ENCODE data around the gene GRID1. TPM values are rescaled to one million over a fixed set of nuclear protein-coding genes. Genes with fewer than 3 reads are reported as not detected.
A peak's percentile ranks its signal among the peaks of the same experiment; 100 is the strongest.

Gene GRID1
- total RNA-seq, 3 donors from 2014 or later: 0.61 to 1.9 (median 0.87) TPM

DNA sequence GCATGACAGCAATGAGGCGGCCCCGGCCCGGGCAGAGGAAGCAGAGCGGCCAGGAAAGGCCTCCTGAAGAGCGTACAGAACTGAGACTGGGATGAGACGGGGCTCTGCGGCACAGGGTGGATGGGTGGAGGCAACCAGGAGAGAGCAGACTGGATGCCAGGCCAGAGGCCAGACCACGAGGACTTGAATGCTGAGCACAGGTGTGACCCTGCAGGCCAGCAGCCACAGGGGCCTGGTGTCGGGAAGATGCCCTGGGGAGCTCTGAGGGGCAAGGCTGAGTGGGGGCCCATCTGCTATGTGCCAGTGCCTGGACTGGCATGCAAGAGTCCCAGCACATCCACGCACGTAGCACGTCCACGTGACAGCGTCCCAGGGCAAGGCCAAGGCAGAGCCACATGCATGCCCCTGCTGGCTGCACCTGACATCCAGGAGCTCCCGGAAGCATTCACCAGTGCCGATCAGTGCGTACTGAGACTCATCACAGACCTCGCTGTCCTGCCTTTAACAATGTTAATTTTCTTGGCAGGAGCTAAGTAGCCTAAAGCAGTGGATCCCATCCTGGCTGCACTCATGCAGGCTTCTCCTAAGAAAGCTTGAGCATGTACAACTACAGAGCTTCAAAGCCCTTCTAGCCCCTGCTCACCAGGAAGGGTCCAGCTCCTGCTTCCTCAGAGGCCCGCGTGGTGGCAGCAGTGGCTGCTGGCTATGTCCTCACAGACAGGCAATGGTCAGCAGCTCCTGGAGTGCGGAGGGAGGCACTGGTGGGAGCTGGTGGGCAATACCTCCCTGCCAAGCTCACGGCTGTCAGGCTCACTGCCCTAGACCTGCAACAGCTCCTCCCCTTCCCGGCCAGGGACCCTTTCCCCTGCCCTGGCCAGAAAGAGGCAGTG lies 18.0 kb downstream of the GRID1 start:
- peak in 1 of 3 donors; percentile 36 for DNase-seq
- no peak for ATAC-seq
- no peak for TF ChIP-seq CTCF (IDR thresholded peaks at IDR 0.05)
- Histone ChIP-seq H3K9me3 (no peaks in the 10 kb centered on the region), H3K4me1 (ENCODE audit: low read depth) (no peaks in the 10 kb centered on the region), H3K4me3 (no peak overlapping the region), H3K36me3 (ENCODE audit: low read depth) (no peaks in the 10 kb centered on the region)
- intact Hi-C loops (cut with DNase I, micrococcal nuclease): no loop called here

DNA sequence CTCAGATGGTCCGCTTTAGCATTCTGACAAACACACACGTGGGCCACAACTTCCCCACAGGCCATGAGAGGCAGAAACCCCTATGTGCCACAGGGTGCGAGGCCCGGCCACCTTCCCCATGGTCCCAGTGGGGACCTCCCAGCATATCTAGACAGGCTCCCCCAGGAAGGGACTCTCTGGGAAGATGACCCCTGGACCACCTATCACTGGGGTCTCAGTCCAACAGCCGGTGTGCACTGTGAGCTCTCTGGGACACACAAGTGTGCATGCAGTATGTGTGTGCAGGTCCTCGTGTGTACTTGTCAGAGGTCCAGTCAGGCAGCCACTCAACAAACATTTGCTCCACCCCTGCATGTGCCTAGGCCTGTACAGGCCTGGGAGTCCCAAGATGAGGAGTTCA lies 18.7 kb downstream of the GRID1 start:
- TF ChIP-seq CTCF (IDR thresholded peaks at IDR 0.05): no peak
- ATAC-seq: no peak
- DNase-seq: peak in 1 of 3 donors; percentile 17
- intact Hi-C loops (cut with DNase I, micrococcal nuclease): no loop called here
- H3K4me1 ChIP-seq (ENCODE audit: low read depth): no peaks in the 10 kb centered on the region
- H3K4me3 ChIP-seq: no peak overlapping the region
- no peaks in the 10 kb centered on the region for H3K36me3 ChIP-seq (ENCODE audit: low read depth)
- no peaks in the 10 kb centered on the region for H3K9me3 ChIP-seq

- TF ChIP-seq CTCF (IDR thresholded peaks at IDR 0.05): no peak
- H3K4me3 ChIP-seq: no peak overlapping the region
- no peaks in the 10 kb centered on the region for H3K36me3 ChIP-seq (ENCODE audit: low read depth)
- H3K4me1 ChIP-seq (ENCODE audit: low read depth): no peaks in the 10 kb centered on the region
- ATAC-seq (no peak), DNase-seq (peak in 1 of 3 donors; percentile 15)
- intact Hi-C loops (cut with DNase I, micrococcal nuclease): no loop called here
- H3K9me3 ChIP-seq: no peaks in the 10 kb centered on the region
Measured at GRCh38 chr10:86346799-86347665, 19.6 kb downstream of the GRID1 start.

DNA sequence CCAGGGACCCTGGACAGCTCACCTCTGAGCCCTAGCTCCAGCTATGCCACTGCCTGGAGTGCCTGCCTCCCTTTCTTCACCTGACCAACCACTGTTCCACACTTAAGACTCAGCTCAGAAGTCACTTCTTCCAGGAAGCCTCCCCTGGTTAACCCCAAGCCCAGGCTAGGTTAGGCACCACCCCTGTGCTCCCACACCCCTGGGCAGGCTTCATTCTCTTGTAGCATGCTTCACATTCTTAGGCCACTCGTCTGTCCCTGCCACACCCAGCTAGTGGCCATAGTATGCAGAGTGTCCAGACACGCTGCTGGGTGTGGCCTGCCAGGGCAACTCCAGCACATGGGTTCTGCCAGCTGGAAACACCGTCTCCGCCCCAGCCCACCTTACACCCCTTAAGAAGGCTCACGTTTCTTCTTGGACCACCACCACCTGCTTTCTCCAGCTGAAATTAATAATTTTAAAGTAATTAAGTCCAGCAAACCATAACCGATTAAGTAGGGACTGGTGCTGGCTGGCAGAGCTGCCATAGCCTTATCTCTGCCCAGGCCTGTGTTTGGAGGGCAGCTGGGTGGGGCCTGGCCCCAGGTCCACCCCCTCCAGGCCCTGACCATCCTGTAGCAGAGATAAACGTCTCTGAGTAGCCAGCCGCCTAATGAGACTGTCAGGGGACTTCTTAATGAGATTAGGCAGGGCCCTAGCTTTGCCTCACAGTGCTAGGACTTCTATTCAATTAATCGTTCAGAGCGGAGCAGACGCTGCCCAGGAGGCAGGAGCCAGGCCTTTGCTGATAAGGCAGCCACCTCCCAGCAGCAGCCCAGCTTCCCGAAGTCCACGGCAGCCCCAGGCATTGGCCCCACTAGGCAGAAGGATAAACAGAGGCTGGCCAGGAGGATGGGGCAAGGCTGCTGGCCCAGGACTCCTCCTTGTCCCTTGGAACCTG lies 20.5 kb downstream of the GRID1 start:
- no peak overlapping the region for H3K4me3 ChIP-seq
- DNase-seq (peak in 1 of 3 donors; percentile 40), ATAC-seq (peak; percentile 31)
- intact Hi-C loops (cut with DNase I, micrococcal nuclease): no loop called here
- TF ChIP-seq CTCF (IDR thresholded peaks at IDR 0.05): no peak
- H3K4me1 ChIP-seq (ENCODE audit: low read depth): no peaks in the 10 kb centered on the region
- H3K36me3 ChIP-seq (ENCODE audit: low read depth): no peaks in the 10 kb centered on the region
- no peaks in the 10 kb centered on the region for H3K9me3 ChIP-seq

DNA sequence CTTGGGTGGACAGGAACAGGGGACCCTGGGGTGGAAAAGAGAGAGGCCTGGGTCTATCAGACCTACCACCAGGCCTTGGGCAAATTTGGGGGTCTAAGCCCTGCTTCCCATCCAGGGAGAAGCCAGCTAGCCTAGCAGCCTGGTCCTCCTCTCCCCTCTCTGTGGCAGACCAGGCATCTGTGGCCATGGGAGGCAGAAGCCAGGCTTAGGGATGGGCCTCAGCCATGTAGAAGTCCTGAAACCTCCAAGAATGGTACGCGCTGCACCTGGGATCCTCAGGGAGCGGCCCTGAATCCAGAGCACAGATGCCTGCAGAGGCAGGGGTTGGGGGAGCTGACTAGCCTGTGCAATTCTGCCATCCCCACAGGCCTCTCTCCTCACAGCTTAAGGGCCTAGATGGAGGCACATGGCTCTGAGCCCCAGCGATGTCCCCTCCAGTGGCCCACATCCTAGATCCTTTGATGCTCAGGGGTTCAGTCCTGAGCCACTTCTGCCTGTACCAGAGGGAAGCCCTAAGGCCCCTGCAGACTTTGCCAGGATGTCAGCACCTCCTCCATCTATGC lies 21.2 kb downstream of the GRID1 start:
- ATAC-seq (no peak), DNase-seq (no peak)
- Histone ChIP-seq H3K9me3 (no peaks in the 10 kb centered on the region), H3K36me3 (ENCODE audit: low read depth) (no peaks in the 10 kb centered on the region), H3K4me3 (no peak overlapping the region), H3K4me1 (ENCODE audit: low read depth) (no peaks in the 10 kb centered on the region)
- TF ChIP-seq CTCF (IDR thresholded peaks at IDR 0.05): no peak
- intact Hi-C loops (cut with DNase I, micrococcal nuclease): no loop called here
